HG02885 (cell line): Measurements from ENCODE around the gene SMC1B.

Experiments used
- ATAC-seq: cut with Tn5 transposase; IDR thresholded peaks from one replicate; pipeline ENCODE4 v1.9.1; 2021; ENCODE audit warnings: mild to moderate bottlenecking; ENCODE audit not compliant: unreplicated experiment, poor library complexity

SMC1B gene

DNA sequence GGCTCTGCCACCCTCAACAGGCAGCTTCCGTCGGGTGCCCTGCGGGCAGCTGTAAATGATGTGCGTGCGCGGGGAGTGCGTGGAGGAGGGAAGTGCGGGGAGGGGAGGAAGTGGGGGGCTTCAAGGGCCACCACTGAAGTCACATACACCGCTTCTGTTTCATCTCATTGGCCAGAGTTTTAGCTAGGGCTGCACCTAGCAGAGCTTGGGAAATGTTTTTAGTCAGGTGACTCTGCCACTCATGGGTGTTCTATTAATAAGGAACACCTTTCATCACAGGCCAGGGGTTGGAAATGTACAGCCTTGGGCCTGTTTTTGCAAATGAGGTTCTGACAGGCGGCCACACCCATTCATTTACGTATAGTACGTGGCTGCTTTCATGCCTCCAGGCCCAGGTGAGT is 89.1 kb downstream of the SMC1B start:
- ATAC-seq: no peak

DNA sequence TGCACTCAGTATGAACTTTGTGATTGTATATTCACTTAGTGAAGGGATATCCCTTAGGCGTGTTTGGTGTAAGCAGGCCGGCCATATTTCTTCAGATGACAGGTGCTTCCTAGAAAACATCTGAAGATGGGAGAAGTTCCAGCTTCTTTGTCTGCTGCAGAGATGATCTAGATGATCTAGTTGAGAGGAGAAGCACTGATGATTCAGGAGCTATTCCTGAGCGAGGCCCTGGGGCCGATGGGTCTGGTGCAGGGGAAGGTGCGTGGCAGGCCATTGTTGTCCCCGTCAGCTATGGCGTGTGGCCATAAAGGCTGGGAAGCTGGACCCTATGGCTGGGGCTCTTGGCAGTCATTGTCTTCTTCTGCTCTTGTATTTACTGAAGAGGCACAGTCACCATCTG is 89.7 kb downstream of the SMC1B start:
- ATAC-seq: no peak

DNA sequence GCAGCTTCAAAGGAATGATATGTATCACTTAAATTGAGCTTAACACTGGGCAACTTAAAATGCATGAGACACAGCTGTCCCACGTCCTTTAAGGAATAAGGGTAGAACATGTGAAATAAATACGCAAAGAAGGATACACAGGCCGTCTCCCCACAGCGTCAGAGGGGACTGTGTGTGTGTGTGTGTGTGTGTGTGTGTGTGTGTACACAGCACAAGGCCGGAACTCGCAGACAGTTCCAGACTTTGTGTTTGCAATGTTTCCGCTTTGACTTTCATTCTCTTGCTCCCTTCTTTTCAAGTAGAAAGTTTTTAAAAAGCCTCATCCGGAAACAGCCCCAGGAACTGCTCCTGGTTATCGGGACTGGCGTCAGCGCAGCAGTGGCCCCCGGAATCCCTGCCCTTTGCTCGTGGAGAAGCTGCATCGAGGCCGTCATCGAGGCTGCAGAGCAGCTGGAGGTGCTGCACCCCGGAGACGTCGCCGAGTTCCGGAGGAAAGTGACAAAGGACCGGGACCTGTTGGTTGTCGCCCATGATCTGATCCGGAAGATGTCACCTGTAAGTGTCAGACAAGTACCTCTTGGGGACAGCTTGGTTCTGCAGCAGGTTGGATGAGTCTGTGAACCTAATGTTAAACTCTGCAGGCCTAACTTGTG is 90.4 kb downstream of the SMC1B start:
- ATAC-seq: no peak

DNA sequence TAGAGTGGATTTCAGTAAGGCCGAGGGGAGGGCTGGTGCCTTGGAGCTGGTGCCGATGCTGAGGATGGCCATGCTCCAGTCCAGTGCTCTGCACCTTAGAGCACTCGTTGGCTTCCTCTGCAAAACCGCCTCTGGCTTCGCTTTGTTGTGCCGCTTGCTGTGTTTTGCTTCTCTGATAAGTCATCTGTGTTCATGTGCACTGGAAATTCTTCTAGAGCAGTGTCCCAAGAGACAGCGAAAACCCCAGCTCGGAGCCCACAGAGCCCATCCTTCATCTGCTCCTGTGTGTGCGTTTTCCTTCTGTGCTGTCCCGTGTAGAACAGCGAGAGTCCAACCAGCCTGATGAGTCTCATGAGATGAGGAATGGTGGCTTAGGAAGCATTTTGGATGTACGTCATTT is 91.6 kb downstream of the SMC1B start:
- no peak for ATAC-seq

DNA sequence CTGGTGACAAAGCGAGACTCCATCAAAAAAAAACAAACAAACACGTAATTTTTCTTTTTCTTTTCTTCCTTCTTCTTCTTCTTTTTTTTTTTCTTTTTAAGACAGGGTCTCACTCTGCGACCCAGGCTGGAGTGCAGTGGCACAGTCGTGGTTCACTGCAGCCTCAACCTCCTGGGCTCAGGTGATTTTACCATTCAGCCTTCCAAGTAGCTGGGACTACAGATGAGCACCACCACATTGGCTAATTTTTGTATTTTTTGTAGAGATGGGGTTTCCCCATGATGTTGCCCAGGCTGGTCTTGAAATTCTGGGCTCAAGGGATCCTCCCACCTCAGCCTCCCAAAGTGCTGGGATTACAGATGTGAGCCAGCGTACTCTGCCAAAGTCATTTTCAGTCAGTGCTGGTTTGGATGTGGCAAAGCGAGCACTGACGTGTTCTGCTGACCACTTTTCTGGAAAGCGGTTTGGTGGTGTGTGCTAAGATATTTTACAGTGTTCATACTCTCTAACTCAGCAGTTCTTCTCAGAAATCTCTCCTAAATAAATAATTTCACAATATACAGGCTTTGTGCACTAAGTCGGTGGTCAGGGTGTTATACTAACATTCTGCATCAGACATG is 92.9 kb downstream of the SMC1B start:
- no peak for ATAC-seq

DNA sequence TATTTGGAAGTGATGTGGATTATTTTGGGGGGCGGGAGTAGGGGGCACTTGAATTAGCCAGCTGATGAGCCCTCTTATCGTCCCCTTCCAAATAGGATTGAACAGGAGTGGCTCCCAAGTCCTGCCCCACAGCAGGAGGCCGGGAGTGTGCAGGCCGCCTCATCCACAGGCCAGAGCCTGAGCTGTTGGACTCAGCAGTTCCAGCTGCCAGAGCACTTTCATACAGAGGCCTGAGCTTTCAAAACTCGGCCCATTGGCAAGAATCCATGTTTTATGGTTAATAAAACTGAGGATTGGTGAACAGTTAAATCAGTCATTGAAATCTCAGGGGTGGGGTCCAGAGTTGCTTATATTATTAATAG is 94.1 kb downstream of the SMC1B start:
- ATAC-seq: no peak

DNA sequence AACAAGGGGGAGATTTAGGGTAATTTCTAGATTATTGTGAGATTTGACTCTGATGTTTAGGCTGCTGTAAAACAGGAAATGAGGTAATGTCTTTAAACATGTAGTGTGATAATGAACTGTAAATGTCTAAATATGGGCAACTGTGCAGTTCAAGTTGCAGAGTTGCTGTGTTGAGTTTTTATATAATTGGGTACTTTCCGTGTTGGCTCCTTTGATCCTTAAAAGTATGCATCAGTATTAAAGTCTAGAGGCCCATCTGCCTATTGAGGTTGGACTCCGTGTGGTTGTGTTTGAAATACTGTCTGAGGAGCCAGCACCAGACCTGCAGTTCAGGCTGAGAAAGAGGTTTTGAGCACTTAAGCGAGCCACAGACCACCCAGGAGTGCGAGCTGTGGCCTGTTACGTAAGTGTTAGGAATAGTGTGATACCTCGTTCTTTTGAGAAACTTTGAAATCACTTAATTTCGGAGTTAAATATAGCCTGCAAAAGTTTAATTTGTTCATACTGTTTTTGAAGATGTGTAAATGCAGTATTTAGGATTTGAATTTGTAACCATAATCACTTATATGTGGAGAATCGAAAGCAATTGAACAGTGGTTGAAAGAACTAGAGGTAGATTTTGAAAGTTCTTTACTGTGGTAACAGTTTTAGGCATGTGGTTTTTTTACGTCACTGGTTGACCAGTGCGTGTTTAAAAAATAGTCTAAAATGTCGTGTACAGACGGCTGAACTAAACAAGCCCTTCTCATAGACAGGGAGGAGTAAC is 94.7 kb downstream of the SMC1B start:
- ATAC-seq: no peak

DNA sequence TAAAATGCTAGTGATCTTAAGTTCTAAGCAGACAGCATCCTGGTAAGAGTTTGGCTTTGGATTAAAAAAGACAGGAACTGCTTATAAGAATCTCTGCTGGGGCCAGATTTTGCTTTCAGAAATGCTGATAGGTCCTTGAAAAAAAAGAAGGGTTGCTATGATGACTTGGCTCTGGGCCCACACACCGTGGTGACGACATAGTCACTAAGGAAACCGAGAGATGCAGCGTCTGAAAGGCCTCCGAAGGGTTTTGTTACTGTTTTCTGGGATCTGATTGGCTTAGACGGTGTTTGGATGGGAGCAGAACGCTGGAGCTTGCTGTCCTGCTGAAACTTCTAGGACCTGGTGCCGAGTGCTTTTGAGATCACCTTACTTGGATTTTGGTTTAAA is 95.2 kb downstream of the SMC1B start:
- ATAC-seq: no peak

DNA sequence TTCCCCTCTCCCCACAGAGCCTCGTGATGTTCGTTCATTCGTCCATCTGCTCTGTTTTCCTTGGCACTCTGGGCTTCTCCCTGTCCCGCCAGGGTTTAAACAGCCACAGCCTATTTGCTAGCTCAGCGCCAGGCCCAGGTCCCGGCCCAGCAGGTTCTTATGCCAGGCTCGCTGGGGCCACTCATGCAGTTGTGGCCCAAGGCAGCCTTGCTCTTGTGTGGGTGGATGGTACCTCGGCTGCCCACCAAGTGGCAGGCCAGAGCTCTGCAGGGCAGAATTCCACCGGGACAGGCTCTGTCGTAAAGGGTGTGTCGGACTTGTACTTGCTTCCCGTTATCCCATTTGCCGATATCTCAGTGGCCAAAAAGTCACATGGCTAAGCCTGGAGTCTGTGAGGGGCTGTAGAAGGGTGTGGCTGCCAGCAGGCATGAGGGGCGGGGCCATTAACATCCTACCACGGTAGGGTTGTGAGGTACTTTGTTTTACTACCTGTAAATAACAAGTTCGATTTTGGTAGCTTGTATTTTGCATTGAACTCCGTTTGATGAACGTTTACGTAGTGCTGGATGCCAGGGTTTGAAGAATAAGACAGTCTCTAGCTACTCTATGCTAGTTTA is 95.7 kb downstream of the SMC1B start:
- no peak for ATAC-seq

DNA sequence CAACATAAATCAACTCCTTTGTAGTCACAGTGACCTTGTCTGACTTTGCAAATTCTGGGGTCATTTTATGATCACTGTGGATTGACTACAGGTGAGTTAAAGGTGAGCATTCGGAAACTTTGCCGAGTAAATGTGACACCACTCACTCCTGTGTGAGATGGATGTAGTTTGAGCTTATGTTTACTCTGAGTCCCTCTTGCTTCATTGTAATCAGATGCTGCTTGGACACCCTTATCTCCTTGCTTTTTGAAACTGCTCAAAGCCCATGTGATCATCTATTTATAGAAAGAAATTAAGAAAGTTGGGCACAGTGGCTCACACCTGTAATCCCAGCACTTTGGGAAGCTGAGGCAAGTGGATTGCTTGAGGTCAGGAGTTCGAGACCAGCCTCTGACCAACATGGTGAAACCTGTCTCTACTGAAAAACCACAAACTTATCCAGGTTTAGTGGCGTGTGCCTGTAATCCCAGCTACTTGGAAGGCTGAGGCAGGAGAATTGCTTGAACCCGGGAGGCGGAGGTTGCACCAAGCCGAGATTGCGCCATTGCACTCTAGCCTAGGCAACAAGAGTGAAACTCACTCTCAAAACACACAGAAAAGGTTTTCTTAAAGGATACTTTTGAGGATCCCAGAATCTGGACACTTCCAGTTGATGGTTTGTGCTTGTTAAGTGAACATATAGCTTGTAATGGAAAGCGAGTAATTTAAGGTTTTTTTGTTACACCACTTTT is 96.4 kb downstream of the SMC1B start:
- no peak for ATAC-seq

DNA sequence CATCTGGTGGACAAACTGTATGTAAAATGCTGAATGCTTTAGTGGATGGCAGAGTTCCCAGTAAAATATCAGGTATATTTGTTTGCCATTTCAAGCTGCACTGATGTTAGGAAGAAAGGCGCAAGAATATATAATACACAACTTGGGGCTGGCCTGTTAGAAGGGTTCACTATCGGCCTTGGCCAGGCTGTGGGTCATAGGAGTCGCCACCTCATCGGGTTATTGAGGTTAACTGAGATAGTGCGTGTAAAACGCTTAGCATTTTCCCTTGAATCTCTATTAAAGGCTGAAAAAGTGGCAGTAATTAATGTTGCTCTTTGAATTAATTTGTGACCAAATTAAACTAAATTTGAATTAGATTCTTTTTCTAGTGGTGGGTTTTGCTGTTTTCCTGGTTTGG is 98.6 kb downstream of the SMC1B start:
- no peak for ATAC-seq

DNA sequence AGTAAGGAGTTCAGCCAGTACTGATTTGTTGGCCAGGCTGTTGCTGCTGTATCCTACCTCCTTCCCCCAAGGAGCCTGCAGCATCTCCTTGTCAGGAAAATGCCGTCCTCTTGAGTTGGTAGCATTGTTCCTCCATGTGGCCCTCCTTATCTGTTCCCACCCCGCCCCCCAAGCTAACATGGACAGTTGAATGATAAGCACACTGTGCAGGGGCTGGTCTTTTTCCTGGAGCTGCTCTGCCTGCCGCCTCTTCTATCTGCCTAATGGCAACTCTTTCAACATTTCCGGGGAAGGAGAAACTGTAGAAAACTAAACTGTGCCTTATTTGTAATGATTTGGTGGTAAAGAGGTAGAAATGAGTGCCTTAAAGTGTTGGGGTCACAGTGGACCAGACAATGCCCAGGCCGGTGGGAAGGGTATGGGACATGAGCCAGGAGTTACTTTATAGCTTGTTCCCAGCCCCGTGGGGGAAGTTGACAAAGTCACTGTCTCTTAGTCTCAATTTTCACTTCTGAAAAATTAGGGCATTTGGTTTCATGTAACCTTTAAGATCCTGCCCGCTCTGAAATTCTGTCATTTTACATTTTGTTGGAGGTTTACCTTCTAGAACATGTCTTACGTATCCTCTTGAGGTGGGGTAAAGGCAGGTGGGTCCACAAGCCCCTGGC is 99.2 kb downstream of the SMC1B start:
- no peak for ATAC-seq

DNA sequence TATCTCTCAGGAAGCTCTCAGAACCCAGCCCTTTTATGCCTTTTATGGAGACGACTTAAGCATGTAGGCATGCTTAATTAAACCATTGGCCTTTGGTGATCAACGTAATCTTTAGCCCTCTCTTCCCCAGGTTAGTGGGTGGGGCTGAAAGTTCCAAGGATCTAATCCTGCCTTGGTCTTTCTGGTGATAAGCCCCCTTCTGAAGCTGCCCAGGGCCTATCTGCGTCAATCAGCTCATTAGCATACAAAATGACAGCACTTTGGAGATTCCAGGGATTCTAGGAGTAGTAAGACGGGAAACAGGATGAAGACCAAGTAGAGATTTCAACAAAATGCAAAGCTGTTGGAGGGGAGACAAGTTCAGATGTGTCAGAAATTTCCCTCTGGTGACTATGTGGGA is 100.5 kb downstream of the SMC1B start:
- ATAC-seq: no peak

DNA sequence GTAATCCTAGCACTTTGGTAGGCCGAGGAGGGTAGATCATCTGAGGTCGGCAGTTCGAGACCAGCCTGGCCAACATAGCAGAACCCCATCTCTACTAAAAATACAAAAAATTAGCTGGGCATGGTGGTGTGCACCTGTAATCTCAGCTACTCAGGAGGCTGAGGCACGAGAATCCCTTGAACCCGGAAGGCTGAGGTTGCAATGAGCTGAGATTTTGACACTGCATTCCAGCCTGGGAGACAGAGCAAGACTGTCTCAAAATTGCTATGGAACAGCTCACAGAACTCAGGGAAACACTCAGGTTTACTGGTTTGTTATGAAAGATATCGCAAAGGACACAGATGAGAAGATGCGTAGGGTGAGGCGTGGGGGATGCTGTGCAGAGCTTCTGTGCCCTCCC is 101.0 kb downstream of the SMC1B start:
- no peak for ATAC-seq

DNA sequence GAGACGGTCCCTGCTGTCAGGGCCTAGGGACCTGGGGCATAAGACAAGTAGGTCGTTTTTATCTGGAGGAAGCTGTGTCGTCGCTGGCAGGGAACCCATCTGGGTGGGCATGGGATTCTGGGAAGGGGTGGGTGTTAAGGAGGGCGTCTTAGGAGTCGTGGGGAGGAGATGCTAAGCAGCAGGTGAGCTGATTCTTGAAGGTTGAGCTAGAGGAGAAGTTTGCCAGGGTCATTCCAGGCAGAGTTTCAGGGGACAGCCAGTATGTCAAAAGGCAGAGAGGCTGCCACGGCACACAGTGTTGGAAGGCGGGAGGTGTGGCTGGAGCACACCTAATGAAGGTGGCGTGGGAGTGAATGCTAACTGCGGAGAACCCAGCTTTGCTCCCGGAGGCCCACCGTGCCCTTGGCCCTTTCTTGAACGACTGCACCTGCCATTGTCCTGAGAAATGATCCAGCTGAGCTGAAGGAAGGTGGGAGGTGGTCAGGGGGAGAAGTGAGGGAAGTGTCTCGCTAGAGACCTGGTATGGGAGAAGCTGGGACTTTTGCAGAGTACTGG is 102.3 kb downstream of the SMC1B start:
- no peak for ATAC-seq

DNA sequence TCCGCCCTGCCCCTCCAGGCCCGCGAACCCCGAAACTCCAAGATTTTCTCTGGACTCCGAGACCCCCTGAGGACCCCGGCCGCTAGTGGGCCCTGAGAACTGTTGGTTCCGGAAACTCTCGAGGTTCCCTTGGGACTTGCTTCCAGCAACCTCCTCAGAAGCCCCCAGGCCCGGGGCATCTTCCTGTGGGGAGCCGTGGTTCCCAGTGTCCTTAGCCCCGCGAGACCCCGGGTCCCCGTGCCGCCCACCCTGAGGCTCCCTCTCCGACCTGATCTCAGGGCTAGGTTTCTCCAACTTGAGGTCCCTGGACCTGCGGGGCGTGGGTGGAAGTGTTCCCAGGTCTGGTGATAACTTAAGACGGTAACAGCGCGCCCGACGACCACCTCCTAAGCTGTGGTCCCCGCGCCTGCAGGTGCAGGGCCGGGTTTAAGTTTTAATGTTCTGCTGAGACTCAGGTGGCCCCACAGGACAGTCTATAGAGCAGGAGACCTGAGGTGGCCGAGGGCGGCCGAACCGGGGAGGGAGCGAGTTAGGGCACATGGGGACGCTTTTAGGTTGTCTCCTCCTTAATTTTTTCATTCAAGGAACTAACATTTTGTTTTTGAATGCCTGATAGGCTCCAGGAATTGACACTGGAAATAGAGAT is 102.9 kb downstream of the SMC1B start:
- no peak for ATAC-seq

DNA sequence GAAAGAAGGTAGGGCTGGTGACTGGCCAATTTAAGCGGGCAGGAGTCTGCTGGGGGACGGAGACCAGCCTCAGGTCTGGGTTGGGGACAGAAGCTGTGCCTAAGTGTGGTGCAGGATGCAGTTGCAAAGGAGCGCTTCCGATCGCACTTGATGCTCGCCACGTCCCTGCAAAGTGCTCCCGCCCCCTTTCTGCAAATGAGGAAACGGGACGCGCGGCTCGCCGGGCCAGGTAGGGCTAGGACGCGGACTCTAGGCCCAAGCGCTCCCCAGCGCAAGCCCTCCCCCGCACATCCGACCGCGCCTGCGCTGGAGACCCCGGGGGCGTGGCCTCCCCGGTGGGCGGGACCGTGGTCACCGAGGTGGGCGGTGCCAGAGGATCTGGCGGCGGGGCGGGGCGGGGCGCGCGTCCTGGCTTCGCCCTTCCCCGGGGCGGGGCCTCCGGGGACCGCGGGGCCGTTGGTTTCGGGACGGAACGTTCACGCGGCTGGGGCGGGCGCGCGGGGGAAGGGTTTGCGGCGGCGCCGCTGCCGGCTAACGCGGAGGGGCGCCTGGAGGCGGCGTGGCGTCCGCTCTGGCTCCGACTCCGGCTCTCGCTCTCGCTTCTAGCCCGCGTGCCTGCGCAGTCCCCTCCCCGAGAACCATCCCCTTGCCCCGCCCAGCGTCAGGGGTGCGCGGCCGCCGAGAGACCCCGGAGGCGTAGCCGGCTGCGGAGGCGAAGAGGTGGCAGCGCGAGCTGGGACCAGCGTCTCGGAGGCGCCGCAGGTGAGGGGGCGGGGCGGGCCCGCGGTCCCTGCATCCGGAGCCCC is 103.8 kb downstream of the SMC1B start, which contains the start of gene FAM118A:
FAM118A (plus strand) TSS at position 513 of the 806 bp plus-strand sequence. CDS start 12,446 bp downstream, outside the sequence.
- ATAC-seq: peak; percentile 89

DNA sequence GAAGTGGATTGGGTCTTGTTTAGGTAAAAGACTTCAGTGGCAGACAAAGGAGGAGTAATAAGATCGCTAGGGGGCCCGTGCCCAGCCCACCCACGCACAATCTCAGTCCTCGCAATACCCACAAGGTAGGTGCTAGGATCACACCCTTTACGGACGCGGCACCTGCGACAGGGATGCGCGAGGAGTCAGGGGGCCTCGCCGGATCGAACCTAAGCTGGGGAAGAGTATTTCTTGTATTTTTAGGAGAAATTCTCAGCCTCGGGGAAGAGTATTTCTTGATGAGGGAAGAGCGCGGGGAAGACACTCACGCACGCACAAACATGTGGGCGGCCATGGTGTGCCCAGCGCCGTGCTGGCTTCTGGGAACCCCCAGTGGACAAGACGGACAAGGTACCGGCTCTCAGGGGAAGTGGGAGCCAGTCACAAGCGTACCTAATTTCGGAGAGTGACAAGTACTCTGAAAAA is 104.4 kb downstream of the SMC1B start:
- peak; percentile 1 for ATAC-seq
